Coronary artery (tissue), 2 donors: ENCODE data around the gene ZCCHC8.
"Not testable (repeated sequence)": the region's sequence is repeated elsewhere in the genome, so short reads cannot be mapped to it uniquely, and the experiment has no call there.

Experiments
- DNase-seq: peaks from one replicate; pipeline ENCODE4 v3.0.0-alpha.2; 2017; ENCODE audit warnings: low spot score
- H3K27ac ChIP-seq, 2 donors: fragments of 200-600 bp; sonication (generic); one replicate each; pipeline ENCODE4 v1.5.1; 2016 to 2019
- H3K4me3 ChIP-seq: fragments of 200-600 bp; sonication (generic); 2 replicates; pipeline ENCODE4 v1.5.1; 2016; ENCODE audit warnings: mild to moderate bottlenecking, moderate library complexity
- TF ChIP-seq, protein P1 (sequence below): fragments of 200-600 bp; sonication (generic); IDR thresholded peaks from one replicate; pipeline ENCODE4 v1.5.1; 2019; ENCODE audit warnings: antibody characterized with exemption

The ZCCHC8 gene

GRCh38 chr12:122467983-122468382 is 32.7 kb downstream of the ZCCHC8 start:
- no peak for DNase-seq
- TF ChIP-seq, protein P1, sequence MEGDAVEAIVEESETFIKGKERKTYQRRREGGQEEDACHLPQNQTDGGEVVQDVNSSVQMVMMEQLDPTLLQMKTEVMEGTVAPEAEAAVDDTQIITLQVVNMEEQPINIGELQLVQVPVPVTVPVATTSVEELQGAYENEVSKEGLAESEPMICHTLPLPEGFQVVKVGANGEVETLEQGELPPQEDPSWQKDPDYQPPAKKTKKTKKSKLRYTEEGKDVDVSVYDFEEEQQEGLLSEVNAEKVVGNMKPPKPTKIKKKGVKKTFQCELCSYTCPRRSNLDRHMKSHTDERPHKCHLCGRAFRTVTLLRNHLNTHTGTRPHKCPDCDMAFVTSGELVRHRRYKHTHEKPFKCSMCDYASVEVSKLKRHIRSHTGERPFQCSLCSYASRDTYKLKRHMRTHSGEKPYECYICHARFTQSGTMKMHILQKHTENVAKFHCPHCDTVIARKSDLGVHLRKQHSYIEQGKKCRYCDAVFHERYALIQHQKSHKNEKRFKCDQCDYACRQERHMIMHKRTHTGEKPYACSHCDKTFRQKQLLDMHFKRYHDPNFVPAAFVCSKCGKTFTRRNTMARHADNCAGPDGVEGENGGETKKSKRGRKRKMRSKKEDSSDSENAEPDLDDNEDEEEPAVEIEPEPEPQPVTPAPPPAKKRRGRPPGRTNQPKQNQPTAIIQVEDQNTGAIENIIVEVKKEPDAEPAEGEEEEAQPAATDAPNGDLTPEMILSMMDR, result no peak
- Histone ChIP-seq H3K27ac (no peak overlapping the region), H3K4me3 (no peak overlapping the region)

- peak overlapping the region; percentile 35 to 65 for H3K27ac ChIP-seq
- H3K4me3 ChIP-seq, result not testable (repeated sequence)
- DNase-seq, result peak; percentile 77
Observed at GRCh38 chr12:122464317-122465042, 36.3 kb downstream of the ZCCHC8 start.

DNA sequence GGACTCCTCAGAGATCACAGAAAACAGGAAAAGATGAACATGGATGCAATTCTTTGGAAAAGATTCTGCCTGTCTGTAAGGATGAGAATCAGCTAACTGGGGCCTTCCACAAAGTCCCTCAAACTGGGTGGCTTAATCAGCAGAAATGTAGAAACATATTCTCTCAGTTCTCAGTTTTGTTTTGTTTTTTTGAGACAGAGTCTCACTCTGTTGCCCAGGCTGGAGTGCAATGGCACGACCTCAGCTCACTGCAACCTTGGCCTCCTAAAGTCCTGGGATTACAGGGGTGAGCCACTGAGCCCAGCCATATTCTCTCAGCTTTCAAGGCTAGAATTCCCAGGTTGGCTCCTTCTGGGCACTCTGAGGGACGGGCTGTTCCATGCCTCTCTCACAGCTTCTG is 40.1 kb downstream of the ZCCHC8 start:
- H3K4me3 ChIP-seq, result no peak overlapping the region
- H3K27ac ChIP-seq, result peak overlapping the region; percentile 10 to 25
- no peak for DNase-seq
- TF ChIP-seq, protein P1, result no peak

- no peak for DNase-seq
- TF ChIP-seq, protein P1, result no peak
Observed at GRCh38 chr12:122460061-122460460, 40.7 kb downstream of the ZCCHC8 start.

DNA sequence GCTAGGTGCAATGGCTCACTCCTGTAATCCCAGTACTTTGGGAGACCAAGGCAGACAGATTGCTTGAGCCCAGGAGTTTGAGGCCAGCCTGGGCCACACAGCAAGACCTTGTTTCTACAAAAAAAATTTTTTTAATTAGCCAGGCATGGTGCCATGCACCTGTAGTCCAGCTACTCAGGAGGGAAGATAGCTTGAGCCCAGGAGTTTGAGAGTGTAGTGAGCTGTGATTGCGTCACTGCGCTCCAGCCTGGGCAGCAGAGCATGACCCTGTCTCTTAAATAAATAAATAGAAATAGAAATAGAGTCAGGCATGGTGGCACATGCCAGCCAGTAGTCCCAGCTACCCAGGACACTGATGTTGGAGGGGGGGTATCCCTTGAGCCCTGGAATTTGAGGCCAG is 41.5 kb downstream of the ZCCHC8 start:
- DNase-seq, result no peak
- no peak overlapping the region for H3K4me3 ChIP-seq
- TF ChIP-seq, protein P1, result no peak
- H3K27ac ChIP-seq, result peak overlapping the region; percentile 10 to 71

More at GRCh38 chr12:122460061-122460460, 40.7 kb downstream of the ZCCHC8 start:
- H3K27ac ChIP-seq, result peak overlapping the region in 1 of 2 donors; percentile 10
- no peak overlapping the region for H3K4me3 ChIP-seq

DNA sequence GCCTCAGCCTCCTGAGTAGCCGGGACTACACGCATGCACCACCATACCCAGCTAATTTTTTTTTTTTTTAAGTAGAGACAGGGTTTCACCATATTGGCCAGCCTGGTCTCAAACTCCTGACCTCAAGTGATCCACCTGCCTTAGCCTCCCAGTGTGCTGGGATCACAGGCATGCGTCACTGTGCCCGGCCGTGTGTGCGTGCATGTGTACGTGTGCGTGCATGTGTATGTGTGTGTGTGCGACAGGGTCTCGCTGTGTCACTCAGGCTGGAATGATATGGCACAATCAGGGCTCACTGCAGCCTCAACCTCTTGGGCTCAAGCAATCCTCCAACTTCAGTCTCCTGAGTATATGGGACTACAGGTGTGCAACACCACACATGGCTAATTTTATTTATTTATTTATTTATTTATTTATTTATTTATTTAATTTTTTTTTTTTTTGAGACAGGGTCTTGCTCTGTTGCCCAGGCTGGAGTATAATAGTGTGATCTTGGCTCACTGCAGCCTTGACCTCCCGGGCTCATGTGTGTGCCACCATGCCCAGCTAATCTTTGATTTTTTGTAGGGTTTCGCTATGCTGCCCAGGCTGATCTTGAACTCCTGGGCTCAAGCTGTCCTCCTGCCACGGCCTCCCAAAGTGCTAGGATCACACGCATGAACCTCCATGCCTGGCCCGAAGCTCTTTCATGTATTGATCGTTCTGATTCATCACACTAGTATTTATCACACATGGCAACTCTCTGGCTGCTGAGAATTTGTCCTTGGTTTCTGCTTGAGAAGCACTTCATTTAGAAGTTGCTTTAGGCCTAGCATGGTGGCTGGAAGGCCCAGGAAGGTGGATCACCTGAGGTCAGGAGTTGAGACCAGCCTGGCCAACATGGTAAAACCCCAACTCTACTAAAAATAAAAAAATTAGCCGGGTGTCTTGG is 42.4 kb downstream of the ZCCHC8 start:
- peak overlapping the region in 1 of 2 donors; percentile 10 for H3K27ac ChIP-seq
- no peak overlapping the region for H3K4me3 ChIP-seq
- no peak for DNase-seq
- TF ChIP-seq, protein P1, result no peak

DNA sequence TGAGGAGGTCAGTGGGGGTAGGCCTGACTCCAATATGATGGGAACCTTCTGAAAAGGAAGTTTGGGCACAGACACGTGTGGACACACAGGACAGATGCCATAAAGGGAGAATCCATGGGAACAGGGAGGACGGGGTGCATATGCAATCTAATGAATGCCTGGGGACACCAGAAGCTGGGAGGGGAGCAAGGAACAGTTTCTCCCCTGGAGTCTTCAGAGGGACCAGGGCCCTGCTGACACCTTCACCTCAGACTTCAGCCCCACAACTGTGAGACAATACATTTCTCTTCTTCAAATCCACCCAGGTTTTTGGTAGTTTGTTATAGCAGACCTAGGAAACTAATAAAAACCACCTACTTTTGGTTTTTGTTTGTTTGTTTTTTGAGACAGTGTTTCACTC is 43.1 kb downstream of the ZCCHC8 start:
- TF ChIP-seq, protein P1, result no peak
- Histone ChIP-seq H3K4me3 (no peak overlapping the region), H3K27ac (no peak overlapping the region)
- no peak for DNase-seq
